Heart right ventricle (tissue), 16 donors: ENCODE data around the gene HEATR1. TPM values are rescaled to one million over a fixed set of nuclear protein-coding genes. Genes with fewer than 3 reads are reported as not detected.

Experiments
- ATAC-seq, 8 donors: fragments of 200-7000 bp; cut with Tn5 transposase; one replicate each; pipeline ENCODE4 v1.9.1; 2020; ENCODE audit warnings: mild to moderate bottlenecking in 8 of 8, moderate library complexity in 8 of 8, moderate number of reproducible peaks in 1 of 8
- DNase-seq, 2 donors: peaks; one replicate each; pipeline ENCODE4 v3.0.0-alpha.2; 2020
- H3K27ac ChIP-seq, 10 donors: fragments of 200-600 bp; sonication (generic) in 2 of 10; one replicate each; pipeline versions ENCODE4 v1.5.0 to v1.8.0; 2020 to 2022; ENCODE audit warnings: mild to moderate bottlenecking in 3 of 10
- H3K27me3 ChIP-seq, 7 donors: fragments of 200-600 bp; one replicate each; pipeline ENCODE4 v1.8.0; 2021 to 2022; ENCODE audit warnings: mild to moderate bottlenecking in 2 of 7
- H3K36me3 ChIP-seq, 9 donors: fragments of 200-600 bp; sonication (generic) in 1 of 9; one replicate each; pipeline versions ENCODE4 v1.5.0 to v1.8.0; 2020 to 2022; ENCODE audit warnings: mild to moderate bottlenecking in 2 of 9
- H3K4me1 ChIP-seq, 9 donors: fragments of 200-600 bp; sonication (generic) in 1 of 9; one replicate each; pipeline versions ENCODE4 v1.5.0 to v1.8.0; 2020 to 2022; ENCODE audit warnings: mild to moderate bottlenecking in 4 of 9
- H3K4me3 ChIP-seq, 10 donors: fragments of 200-600 bp; sonication (generic) in 2 of 10; one replicate each; pipeline versions ENCODE4 v1.5.0 to v1.8.0; 2020 to 2022; ENCODE audit warnings: mild to moderate bottlenecking in 7 of 10, moderate library complexity in 2 of 10
- H3K9me3 ChIP-seq, 11 donors: fragments of 200-600 bp in 10 of 11; sonication (generic) in 2 of 11; one replicate each; pipeline versions ENCODE4 v1.5.0 to v1.8.0; 2013 to 2022; ENCODE audit warnings: mild to moderate bottlenecking in 2 of 11, control low read depth in 1 of 11, moderate library complexity in 1 of 11
- CTCF ChIP-seq, 9 donors: fragments of 200-600 bp; sonication (generic) in 2 of 9; IDR thresholded peaks; one replicate each; pipeline versions ENCODE4 v1.5.0 to v1.8.0; 2021 to 2022; ENCODE audit warnings: antibody characterized with exemption in 9 of 9, mild to moderate bottlenecking in 5 of 9, moderate library complexity in 1 of 9
- WGBS, 2 donors: extraction: QIAGEN DNeasy Blood & Tissue Kit; methylation state at CpG; one replicate each; pipeline ENCODE4 v1.1.7; 2013; ENCODE audit warnings: inconsistent platforms in 1 of 2; 5-methylcytosine and 5-hydroxymethylcytosine counted together
- intact Hi-C, 10 donors: fragments of 100-400 bp; cut with DNase I; formaldehyde crosslinking; loops; one replicate each; pipeline versions ENCODE4 v1.11.1 to v1.14.2; 2022
- polyA plus RNA-seq, 2 donors: library from polyadenylated mRNA; stranded (reverse); fragments of 200-250 nt; gene quantifications; one replicate each; pipeline ENCODE4 v1.2.3, GENCODE V29; 2013
- total RNA-seq, 10 donors: library from RNA; stranded (reverse); fragmentation: NEBNext Ultra II Directional in 3 of 10; extraction: Animal tissue kit (Norgen Biotek cat#: 25700) in 3 of 10; gene quantifications; one replicate each; pipeline versions ENCODE4 v1.2.1 to v1.2.4, GENCODE V29; 2021 to 2023
- donor health status: Arrhythmogenic right ventricular cardiomyopathy.
- donor health status: ischemic (EF 13 %, LVEDD 7.1; RV severe dilation, severe dysfunction).
- donor health status: healthy with polysubstance abuse.
- donor health status: DM: no; HTN: yes; CAD: no.
- donor health status: DM: no; HTN: no; CAD: no.
- donor health status: ischemic (EF 25% LVEDD 6.9; RV normal size, moderate dysfunction).
- donor health status: ischemic (EF 25% LVEDD 5.7; RV mildly dilated, moderate dysfunction).
- donor health status: healthy.
- donor health status: DM: yes; HTN: yes; CAD: no.
- donor health status: Ischemic cardiomyopathy.
- donor health status: ischemic (EF 35%, LVEDD 5.7; RV mildly dilated, moderate dysfunction).
- donor health status: nonischemic (EF 11% LVEDD 7.7; RV severe dilation, severe dysfunction).
- donor health status: DM: yes; HTN: yes; CAD: no.
- donor health status: PGD.
- donor health status: ischemic (EF 29% LVEDD 5.4; RV normal size, mild dysfunction).
- donor health status: nonischemic (EF 23%, LVEDD 6.1; RV moderate dilation, normal function).

HEATR1 gene
- total and polyA plus RNA-seq, 12 donors: 2.2 to 15.5 (median 10.5) TPM

GRCh38 chr1:236560213-236560771 lies 44.0 kb downstream of the HEATR1 start:
- Histone ChIP-seq H3K4me3 (no peak overlapping the region), H3K27ac (no peak overlapping the region), H3K27me3 (no peaks in the 10 kb centered on the region), H3K9me3 (no peaks in the 10 kb centered on the region), H3K4me1 (no peaks in the 10 kb centered on the region), H3K36me3 (peaks cover 0 to 100% (median 43%) of the 10 kb centered on the region in 9 donors)
- intact Hi-C loops: no loop called here
- WGBS, 2 donors: 91 to 94% methylated on average over 7 of the region's 7 CpGs
- no peak for ATAC-seq
- DNase-seq: no peak
- TF ChIP-seq CTCF (IDR thresholded peaks at IDR 0.05): no peak

GRCh38 chr1:236558846-236559245 lies 45.5 kb downstream of the HEATR1 start:
- 96 to 100% methylated on average over 3 of the region's 3 CpGs for WGBS, 2 donors
- no peak for ATAC-seq
- Histone ChIP-seq H3K9me3 (no peaks in the 10 kb centered on the region), H3K27me3 (no peaks in the 10 kb centered on the region), H3K27ac (no peak overlapping the region), H3K4me1 (no peaks in the 10 kb centered on the region), H3K36me3 (peaks cover 0 to 100% (median 42%) of the 10 kb centered on the region in 9 donors), H3K4me3 (no peak overlapping the region)
- intact Hi-C loops: loop anchor here in 1 of 10 donors (5.0 kb wide), 1 partner anchor 38 kb away; no protein-coding TSS in a partner anchor
- no peak for DNase-seq
- no peak for TF ChIP-seq CTCF (IDR thresholded peaks at IDR 0.05)

GRCh38 chr1:236558081-236558480 lies 46.2 kb downstream of the HEATR1 start:
- DNase-seq (no peak), ATAC-seq (no peak)
- intact Hi-C loops: loop anchor here in 1 of 10 donors (5.0 kb wide), 1 partner anchor 39 kb away; no protein-coding TSS in a partner anchor
- no peak overlapping the region for H3K27ac ChIP-seq
- H3K4me3 ChIP-seq: no peak overlapping the region
- peaks cover 0 to 100% (median 50%) of the 10 kb centered on the region in 9 donors for H3K36me3 ChIP-seq
- no peaks in the 10 kb centered on the region for H3K9me3 ChIP-seq
- no peaks in the 10 kb centered on the region for H3K27me3 ChIP-seq
- WGBS, 2 donors: 88 to 94% methylated on average over 9 of the region's 9 CpGs
- H3K4me1 ChIP-seq: no peaks in the 10 kb centered on the region
- no peak for TF ChIP-seq CTCF (IDR thresholded peaks at IDR 0.05)

DNA sequence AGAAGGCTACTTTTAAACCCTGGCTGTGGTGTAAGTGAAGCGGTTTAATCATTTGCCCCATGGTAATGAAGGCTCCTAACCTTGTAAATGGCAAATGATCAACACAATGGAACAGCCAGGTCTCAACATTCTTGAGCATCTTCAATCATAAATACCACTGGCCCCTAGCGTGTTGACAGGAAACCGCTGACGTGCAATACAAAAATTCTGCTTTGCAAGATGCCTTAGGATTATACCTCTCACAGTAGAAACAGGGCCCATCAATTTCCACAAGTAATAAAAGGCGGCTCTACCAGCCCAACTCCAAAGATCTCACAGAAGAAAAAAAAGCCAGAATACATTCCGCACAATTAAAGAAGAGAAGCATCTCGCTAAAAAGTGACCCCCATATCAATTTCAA lies 47.7 kb downstream of the HEATR1 start:
- Histone ChIP-seq H3K36me3 (peaks cover 0 to 100% (median 54%) of the 10 kb centered on the region in 9 donors), H3K9me3 (no peaks in the 10 kb centered on the region), H3K27me3 (no peaks in the 10 kb centered on the region), H3K4me1 (no peaks in the 10 kb centered on the region), H3K4me3 (no peak overlapping the region), H3K27ac (no peak overlapping the region)
- no peak for TF ChIP-seq CTCF (IDR thresholded peaks at IDR 0.05)
- ATAC-seq (no peak), DNase-seq (no peak)
- 90 to 95% methylated on average over 7 of the region's 7 CpGs for WGBS, 2 donors
- intact Hi-C loops: loop anchor here in 1 of 10 donors (5.0 kb wide), 1 partner anchor 41 kb away; no protein-coding TSS in a partner anchor
